GM19463 (cell line): Measurements from ENCODE around the gene SPDL1.

Experiments used
- ATAC-seq: cut with Tn5 transposase; IDR thresholded peaks from one replicate; pipeline ENCODE4 v1.9.1; 2021; ENCODE audit warnings: mild to moderate bottlenecking, moderate library complexity; ENCODE audit not compliant: unreplicated experiment

The SPDL1 gene

DNA sequence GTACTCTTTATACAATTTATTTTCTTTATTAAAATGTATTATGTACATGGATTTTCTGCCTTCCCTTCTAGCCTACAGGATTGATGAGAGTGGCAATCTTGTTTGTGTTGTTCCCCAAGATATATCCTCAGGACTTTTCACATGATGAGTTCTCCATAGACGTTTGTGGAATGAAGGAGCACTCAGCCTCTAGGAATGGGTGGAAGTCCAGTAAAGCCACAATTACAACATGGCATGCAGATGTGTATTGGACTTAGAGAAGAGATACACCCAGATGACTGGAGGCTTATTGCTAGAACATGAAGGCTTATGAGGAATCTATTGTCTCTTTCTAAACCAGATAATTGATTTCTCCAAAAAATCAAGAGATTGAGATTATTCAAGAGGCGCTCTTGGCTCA, 45.3 kb downstream of the SPDL1 start:
- ATAC-seq = no peak

GRCh38 chr5:169629847-169630548, 46.4 kb downstream of the SPDL1 start:
- ATAC-seq = no peak

- no peak for ATAC-seq
These were observed 47.8 kb downstream of the SPDL1 start for GRCh38 chr5:169631360-169631759.

DNA sequence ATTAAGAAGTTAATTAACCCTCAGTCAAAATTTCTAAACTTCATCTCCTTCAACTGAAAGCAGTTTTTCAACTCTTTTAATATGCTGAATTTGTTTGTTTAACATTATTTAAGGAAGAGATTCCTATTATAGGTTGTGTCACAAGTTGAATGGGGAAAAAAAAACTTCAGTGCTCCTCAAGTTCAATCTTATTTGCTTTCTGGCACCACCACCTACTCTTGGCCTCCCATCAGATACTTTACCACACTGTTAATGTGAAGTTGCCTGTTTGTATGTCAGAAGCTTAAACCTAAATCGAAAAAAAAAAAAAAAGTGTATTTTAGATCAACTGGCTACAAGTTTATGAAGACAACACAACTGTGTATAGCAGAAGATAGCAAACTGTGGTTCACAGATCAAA, 49.4 kb downstream of the SPDL1 start:
- no peak for ATAC-seq

- ATAC-seq = no peak
These were observed 51.0 kb downstream of the SPDL1 start for GRCh38 chr5:169634606-169635005.

DNA sequence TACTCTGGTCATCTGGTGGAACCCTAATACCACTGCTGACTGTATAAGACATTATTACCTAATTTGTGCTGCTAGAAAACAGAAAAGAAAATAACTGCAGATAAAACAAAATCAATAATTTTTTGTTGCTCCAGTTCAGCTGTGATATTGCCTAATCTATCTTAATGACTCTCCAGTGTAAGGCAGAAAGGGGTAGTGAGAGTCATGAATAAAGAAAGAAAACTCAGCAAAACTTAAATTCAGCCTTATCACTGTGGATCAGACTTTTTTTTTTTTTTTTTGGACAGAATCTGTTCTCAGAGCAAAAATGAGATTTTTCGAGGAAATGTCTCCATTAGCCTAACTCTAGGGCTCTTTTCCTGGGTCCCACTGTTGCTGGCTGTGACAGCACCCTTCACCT, 52.4 kb downstream of the SPDL1 start:
- no peak for ATAC-seq

DNA sequence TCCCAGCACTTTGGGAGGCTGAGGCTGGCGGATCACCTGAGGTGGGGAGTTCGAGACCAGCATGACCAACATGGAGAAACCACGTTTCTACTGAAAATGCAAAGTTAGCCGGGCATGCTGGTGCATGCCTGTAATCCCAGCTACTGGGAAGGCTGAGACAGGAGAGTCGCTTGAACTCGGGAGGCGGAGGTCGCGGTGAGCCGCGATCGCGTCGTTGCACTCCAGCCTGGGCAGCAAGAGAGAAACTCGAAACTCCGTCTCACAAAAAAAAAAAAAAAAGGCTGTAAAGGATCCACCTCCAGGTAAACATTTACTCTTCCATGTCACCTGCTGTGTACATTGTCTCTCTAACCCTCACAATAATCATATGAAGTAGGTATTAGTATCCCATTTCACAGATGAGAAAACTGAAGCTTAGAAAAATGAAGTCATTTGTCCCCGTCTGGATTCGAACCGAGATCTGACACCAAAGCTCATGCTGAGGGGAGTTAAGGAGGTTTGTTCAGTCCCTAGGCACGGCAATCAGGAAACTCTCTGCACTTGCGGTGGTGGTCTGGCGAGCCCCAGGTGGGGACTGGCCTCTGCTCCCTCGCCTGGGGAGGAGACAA, 53.0 kb downstream of the SPDL1 start:
- ATAC-seq = no peak

DNA sequence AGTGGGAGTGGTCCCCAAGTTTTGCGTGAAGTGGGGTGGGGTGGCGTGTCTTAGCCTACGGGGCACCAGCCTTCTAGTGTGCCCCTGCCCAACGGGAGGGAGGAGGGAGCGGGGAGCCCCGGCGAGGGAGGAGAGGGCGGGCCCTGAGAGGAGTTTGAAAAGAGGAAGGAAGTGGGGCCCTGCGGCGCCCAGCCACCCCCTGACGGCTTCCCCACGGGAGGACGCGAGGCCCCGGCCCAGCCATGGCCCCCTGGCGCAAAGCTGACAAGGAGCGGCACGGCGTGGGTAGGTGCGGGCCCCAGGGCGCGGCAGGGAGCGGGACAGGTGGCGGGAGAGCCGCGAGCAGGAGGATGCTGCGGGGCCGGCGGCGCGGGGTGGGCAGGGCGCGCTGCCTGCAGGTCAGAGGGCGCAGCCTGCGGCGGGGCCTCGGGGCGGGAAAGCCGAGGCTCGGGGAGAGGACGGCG, 53.5 kb downstream of the SPDL1 start, which contains the start of gene DOCK2:
TSS of gene DOCK2 (plus strand) at position 191 of the 464 bp plus-strand sequence. CDS start at position 243, 52 bp downstream.
- ATAC-seq = peak; percentile 89

- ATAC-seq = peak; percentile 64
These were observed 54.1 kb downstream of the SPDL1 start for GRCh38 chr5:169637549-169638121.

GRCh38 chr5:169641253-169641652, 57.7 kb downstream of the SPDL1 start:
- no peak for ATAC-seq

- ATAC-seq = peak; percentile 34
These were observed 63.3 kb downstream of the SPDL1 start for GRCh38 chr5:169646856-169647255.

GRCh38 chr5:169647566-169647965, 64.0 kb downstream of the SPDL1 start:
- ATAC-seq = peak; percentile 46

GRCh38 chr5:169648725-169649310, 65.2 kb downstream of the SPDL1 start:
- no peak for ATAC-seq

DNA sequence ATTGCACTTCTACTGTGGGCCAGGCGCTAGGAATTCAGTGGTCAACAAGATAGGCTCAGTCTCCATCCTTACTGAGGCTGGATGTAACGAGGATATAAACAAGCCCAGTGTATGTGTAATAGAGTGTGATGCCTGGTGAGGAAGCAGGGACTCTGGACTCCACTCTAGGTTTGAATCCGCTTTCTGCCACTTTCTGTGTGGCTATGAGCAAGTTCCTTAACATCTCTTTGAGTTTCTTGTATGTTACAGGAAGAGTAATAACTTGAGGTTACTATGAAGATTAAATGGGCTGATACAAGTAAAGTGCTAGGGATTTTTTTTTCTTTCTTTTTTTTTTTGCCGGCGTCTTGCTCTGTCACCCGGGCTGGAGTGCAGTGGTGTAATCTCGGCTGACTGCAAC, 65.9 kb downstream of the SPDL1 start:
- ATAC-seq = no peak

DNA sequence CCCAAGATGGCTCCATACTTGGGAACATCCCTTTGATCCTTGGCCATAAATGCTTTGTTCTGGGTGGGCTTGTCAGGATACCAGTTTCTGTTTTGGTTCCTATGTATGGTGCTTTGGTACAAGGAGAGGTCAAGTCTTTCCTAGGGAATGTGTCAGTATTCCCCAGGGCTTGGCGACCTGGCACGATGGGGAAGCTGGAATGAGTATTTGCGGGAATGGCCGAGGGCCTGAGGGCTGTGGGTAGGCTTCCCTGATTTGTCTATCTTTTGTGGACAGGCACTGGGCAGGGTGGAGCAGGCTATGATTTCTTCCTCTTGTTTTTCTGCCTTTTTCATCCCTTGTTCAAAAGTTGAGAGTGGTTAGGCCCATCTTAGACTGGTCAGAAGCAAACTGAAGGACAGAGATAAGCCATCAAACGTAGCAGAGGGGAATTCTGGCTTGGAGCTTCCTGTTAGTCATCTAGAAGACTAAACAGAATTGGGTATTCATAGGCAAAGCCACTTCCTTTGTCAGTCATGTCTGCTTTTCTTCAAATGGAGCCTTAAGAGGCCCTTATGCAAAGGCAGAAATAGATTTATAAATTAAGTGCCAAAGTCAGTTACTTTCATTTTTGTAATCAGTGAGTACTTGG, 67.2 kb downstream of the SPDL1 start:
- peak; percentile 55 for ATAC-seq

DNA sequence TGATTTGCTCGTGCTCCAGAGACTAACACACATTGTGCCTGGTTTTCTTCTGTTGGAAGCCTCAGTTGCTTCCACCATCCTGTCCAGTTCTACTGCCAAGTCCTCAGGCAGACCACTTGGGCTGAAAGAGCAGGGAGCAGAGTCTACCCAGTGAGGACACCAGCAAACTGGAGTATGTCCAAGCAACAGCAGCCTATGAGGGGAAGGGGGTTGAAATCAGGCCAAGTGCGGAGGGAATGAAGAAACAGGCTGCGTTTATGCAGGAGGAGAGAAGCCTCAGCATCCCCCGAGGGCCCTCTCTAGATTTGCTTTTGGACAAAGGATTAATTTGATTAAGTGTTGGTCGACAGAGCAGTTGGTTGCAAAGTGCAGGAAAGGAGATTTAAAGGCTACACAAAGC, 68.0 kb downstream of the SPDL1 start:
- ATAC-seq = no peak

DNA sequence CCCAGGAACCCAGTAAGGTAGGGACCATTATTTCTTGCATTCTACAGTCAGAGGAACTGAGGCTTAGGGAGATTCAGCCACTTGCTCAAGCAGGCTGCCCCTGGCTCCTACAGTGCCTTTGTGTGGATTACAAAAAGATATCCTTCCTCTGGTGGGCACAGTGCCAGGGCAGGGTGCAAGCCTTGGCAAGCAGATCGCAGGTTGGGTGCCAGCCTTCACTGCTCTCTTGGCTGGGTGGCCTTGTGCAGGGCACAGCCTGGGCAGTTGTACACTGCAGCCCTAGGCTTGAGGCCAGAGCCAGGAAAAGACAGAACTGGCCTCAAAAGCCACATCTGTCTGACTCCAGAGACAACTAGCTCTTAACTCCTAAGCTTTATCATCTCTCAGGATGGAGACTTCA, 68.5 kb downstream of the SPDL1 start:
- ATAC-seq = no peak

GRCh38 chr5:169653091-169653490, 69.5 kb downstream of the SPDL1 start:
- ATAC-seq = no peak
